Prostate gland (tissue), 2 donors: Measurements from ENCODE around the gene TNKS1BP1.

Experiments used
- CTCF ChIP-seq, 4 experiments: fragments of 200-600 bp in 2 of 4; fragments of 450-650 bp in 2 of 4; sonication (generic) in 2 of 4; IDR thresholded peaks; 1 replicate in 3 of 4; 2 replicates in 1 of 4; pipeline ENCODE4 v1.5.1; 2016 to 2019; ENCODE audit warnings: antibody characterized with exemption in 4 of 4, mild to moderate bottlenecking in 2 of 4, moderate library complexity in 2 of 4
- POLR2A ChIP-seq: fragments of 450-650 bp; IDR thresholded peaks from one replicate; pipeline ENCODE4 v1.6.1; 2016; ENCODE audit warnings: antibody characterized with exemption, mild to moderate bottlenecking
- POLR2AphosphoS5 ChIP-seq: sonication (generic); formaldehyde crosslinking; IDR thresholded peaks from one replicate; pipeline ENCODE4 v1.6.1; 2017; ENCODE audit warnings: antibody characterized with exemption

- TF ChIP-seq CTCF (IDR thresholded peaks at IDR 0.05) (no peak), POLR2A (no peak), POLR2AphosphoS5 (no peak)
Observed at GRCh38 chr11:57256119-57256518, 68.6 kb downstream of the TNKS1BP1 start.
